GM03348 (cell line): ENCODE measurements around the gene ASPHD2.
A peak's percentile ranks its signal among the peaks of the same experiment; 100 is the strongest.

ENCODE experiments used
- DNase-seq: peaks from one replicate; pipeline ENCODE4 v3.0.0; 2012; ENCODE audit warnings: low spot score

The ASPHD2 gene

GRCh38 chr22:26446808-26447515, 17.9 kb downstream of the ASPHD2 start:
- DNase-seq: no peak

- no peak for DNase-seq
Observed at GRCh38 chr22:26447584-26448329, 18.7 kb downstream of the ASPHD2 start.

- DNase-seq: no peak
Observed at GRCh38 chr22:26448334-26448733, 19.3 kb downstream of the ASPHD2 start.

- DNase-seq: no peak
Observed at GRCh38 chr22:26448941-26449340, 19.9 kb downstream of the ASPHD2 start.

- no peak for DNase-seq
Observed at GRCh38 chr22:26450453-26451185, 21.6 kb downstream of the ASPHD2 start.

GRCh38 chr22:26452236-26453016, 23.4 kb downstream of the ASPHD2 start:
- DNase-seq: no peak

GRCh38 chr22:26453216-26453615, 24.2 kb downstream of the ASPHD2 start:
- DNase-seq: no peak

GRCh38 chr22:26453812-26454500, 24.9 kb downstream of the ASPHD2 start:
- no peak for DNase-seq

GRCh38 chr22:26457661-26458272, 28.7 kb downstream of the ASPHD2 start:
- DNase-seq: no peak

- no peak for DNase-seq
Observed at GRCh38 chr22:26460202-26460601, 31.1 kb downstream of the ASPHD2 start.

GRCh38 chr22:26461188-26461810, 32.2 kb downstream of the ASPHD2 start:
- DNase-seq: peak; percentile 82

- DNase-seq: no peak
Observed at GRCh38 chr22:26462051-26462450, 33.0 kb downstream of the ASPHD2 start.

GRCh38 chr22:26462641-26463040, 33.6 kb downstream of the ASPHD2 start:
- no peak for DNase-seq

GRCh38 chr22:26463101-26463661, 34.1 kb downstream of the ASPHD2 start:
- DNase-seq: no peak

GRCh38 chr22:26463688-26464087, 34.6 kb downstream of the ASPHD2 start:
- no peak for DNase-seq

GRCh38 chr22:26464312-26464711, 35.3 kb downstream of the ASPHD2 start:
- peak; percentile 76 for DNase-seq

- peak; percentile 41 for DNase-seq
Observed at GRCh38 chr22:26466196-26466595, 37.1 kb downstream of the ASPHD2 start.

- DNase-seq: no peak
Observed at GRCh38 chr22:26470807-26471206, 41.7 kb downstream of the ASPHD2 start.

GRCh38 chr22:26471522-26471921, 42.5 kb downstream of the ASPHD2 start:
- DNase-seq: peak; percentile 82

GRCh38 chr22:26474682-26475081, 45.6 kb downstream of the ASPHD2 start:
- DNase-seq: no peak
